WTC11 (cell line): ENCODE measurements around the gene IGFBP4. TPM values are rescaled to one million over a fixed set of nuclear protein-coding genes. Genes with fewer than 3 reads are reported as not detected.

Experiments used
- ATAC-seq: fragments of 200-7000 bp; cut with Tn5 transposase; 2 replicates; pipeline ENCODE4 v1.10.0; 2021; ENCODE audit warnings: mild to moderate bottlenecking, moderate library complexity
- CTCF ChIA-PET: fragments of 300-600 bp; sonication (Branson Sonifier 250); formaldehyde crosslinking; loops from one replicate; lab custom pipeline; 2021; ENCODE audit warnings: antibody characterized with exemption; lab: Charles Lee
- POLR2A ChIA-PET: fragments of 350-600 bp; sonication (Branson Sonifier 250); formaldehyde crosslinking; loops from one replicate; lab custom pipeline; 2021; ENCODE audit warnings: antibody characterized with exemption; lab: Charles Lee
- DNase-seq: peaks from one replicate; pipeline ENCODE4 v3.0.0; 2021; ENCODE audit warnings: low spot score
- H3K27ac Mint-ChIP-seq: 2 replicates; pipeline ENCODE4 v1.8.0; 2021; ENCODE audit warnings: mixed read lengths
- H3K27me3 Mint-ChIP-seq: 2 replicates; pipeline ENCODE4 v1.8.0; 2021; ENCODE audit warnings: low read depth, mild to moderate bottlenecking, moderate library complexity, mixed read lengths
- H3K36me3 Mint-ChIP-seq: 2 replicates; pipeline ENCODE4 v1.8.0; 2021; ENCODE audit warnings: mixed read lengths
- H3K4me1 Mint-ChIP-seq: 2 replicates; pipeline ENCODE4 v1.8.0; 2022; ENCODE audit warnings: mixed read lengths
- H3K4me3 Mint-ChIP-seq: 2 replicates; pipeline ENCODE4 v1.8.0; 2021; ENCODE audit warnings: mild to moderate bottlenecking, moderate library complexity, mixed read lengths
- H3K9me3 Mint-ChIP-seq: 2 replicates; pipeline ENCODE4 v1.8.0; 2021; ENCODE audit warnings: mixed read lengths
- AR ChIP-seq: fragments of 250-450 bp; sonication (Bioruptor Pico); IDR thresholded peaks from 2 replicates; pipeline ENCODE4 v1.9.0; 2021; ENCODE audit warnings: mild to moderate bottlenecking
- ATF1 ChIP-seq: sonication (generic); formaldehyde crosslinking; IDR thresholded peaks from 2 replicates; pipeline ENCODE4 v1.8.1; 2023; ENCODE audit warnings: mild to moderate bottlenecking, moderate library complexity, missing genetic modification reagents
- ATF2 ChIP-seq: sonication (generic); formaldehyde crosslinking; IDR thresholded peaks from 2 replicates; pipeline ENCODE4 v1.8.1; 2022; ENCODE audit warnings: low read depth, missing genetic modification reagents, borderline replicate concordance
- CREB1 ChIP-seq: sonication (generic); formaldehyde crosslinking; IDR thresholded peaks from 2 replicates; pipeline ENCODE4 v1.8.0; 2023; ENCODE audit warnings: mild to moderate bottlenecking, missing genetic modification reagents
- CREM ChIP-seq: sonication (generic); formaldehyde crosslinking; IDR thresholded peaks from 2 replicates; pipeline ENCODE4 v1.8.1; 2022; ENCODE audit warnings: mild to moderate bottlenecking, missing genetic modification reagents, moderate library complexity
- ELF4 ChIP-seq: sonication (generic); formaldehyde crosslinking; IDR thresholded peaks from 2 replicates; pipeline ENCODE4 v1.8.1; 2022; ENCODE audit warnings: low read depth, mild to moderate bottlenecking, moderate library complexity, missing genetic modification reagents
- ESRRA ChIP-seq: sonication (generic); formaldehyde crosslinking; IDR thresholded peaks from 2 replicates; pipeline ENCODE4 v1.8.1; 2022; ENCODE audit warnings: mild to moderate bottlenecking, missing genetic modification reagents, borderline replicate concordance
- FOXJ3 ChIP-seq: sonication (generic); formaldehyde crosslinking; IDR thresholded peaks from 2 replicates; pipeline ENCODE4 v1.9.0; 2021; ENCODE audit warnings: missing genetic modification reagents, mild to moderate bottlenecking, borderline replicate concordance
- FOXK1 ChIP-seq: sonication (generic); formaldehyde crosslinking; IDR thresholded peaks from 2 replicates; pipeline ENCODE4 v1.8.0; 2022; ENCODE audit warnings: mild to moderate bottlenecking, moderate library complexity, missing genetic modification reagents
- FOXP1 ChIP-seq: sonication (generic); formaldehyde crosslinking; IDR thresholded peaks from 2 replicates; pipeline ENCODE4 v1.8.0; 2022; ENCODE audit warnings: missing genetic modification reagents, mild to moderate bottlenecking, moderate library complexity, borderline replicate concordance
- GRHL2 ChIP-seq: fragments of 250-450 bp; sonication (Bioruptor Pico); IDR thresholded peaks from 2 replicates; pipeline ENCODE4 v1.8.0; 2022; ENCODE audit warnings: mild to moderate bottlenecking, moderate library complexity; ENCODE audit not compliant: insufficient replicate concordance, severe bottlenecking
- GTF2I ChIP-seq: fragments of 250-450 bp; sonication (Bioruptor Pico); conservative IDR thresholded peaks from 2 replicates; pipeline ENCODE4 v1.4.0; 2021; ENCODE audit warnings: mild to moderate bottlenecking
- HMGXB4 ChIP-seq: sonication (generic); formaldehyde crosslinking; IDR thresholded peaks from 2 replicates; pipeline ENCODE4 v1.8.1; 2023; ENCODE audit warnings: mild to moderate bottlenecking, moderate library complexity, missing genetic modification reagents
- KAT7 ChIP-seq: sonication (generic); formaldehyde crosslinking; IDR thresholded peaks from 2 replicates; pipeline ENCODE4 v1.8.1; 2023; ENCODE audit warnings: missing genetic modification reagents, mild to moderate bottlenecking, borderline replicate concordance
- MXD4 ChIP-seq: fragments of 250-450 bp; sonication (Bioruptor Pico); IDR thresholded peaks from 2 replicates; pipeline ENCODE4 v1.8.0; 2021; ENCODE audit warnings: mild to moderate bottlenecking, moderate library complexity, borderline replicate concordance
- PRRX2 ChIP-seq: fragments of 250-450 bp; sonication (Bioruptor Pico); IDR thresholded peaks from 2 replicates; pipeline ENCODE4 v1.8.0; 2021; ENCODE audit warnings: mild to moderate bottlenecking
- RELA ChIP-seq: sonication (generic); formaldehyde crosslinking; IDR thresholded peaks from 2 replicates; pipeline ENCODE4 v1.8.1; 2022; ENCODE audit warnings: missing genetic modification reagents, mild to moderate bottlenecking, borderline replicate concordance
- SOX15 ChIP-seq: fragments of 250-450 bp; sonication (Bioruptor Pico); IDR thresholded peaks from 2 replicates; pipeline ENCODE4 v1.9.0; 2021; ENCODE audit warnings: mild to moderate bottlenecking
- ZBTB21 ChIP-seq: sonication (generic); formaldehyde crosslinking; IDR thresholded peaks from 2 replicates; pipeline ENCODE4 v1.8.1; 2023; ENCODE audit warnings: mild to moderate bottlenecking, missing genetic modification reagents, borderline replicate concordance
- ZMAT4 ChIP-seq: fragments of 250-450 bp; sonication (Bioruptor Pico); IDR thresholded peaks from 2 replicates; pipeline ENCODE4 v1.9.0; 2021; ENCODE audit warnings: mild to moderate bottlenecking
- ZNF121 ChIP-seq: sonication (generic); formaldehyde crosslinking; IDR thresholded peaks from 2 replicates; pipeline ENCODE4 v1.8.0; 2023; ENCODE audit warnings: missing genetic modification reagents
- ZNF232 ChIP-seq: sonication (generic); formaldehyde crosslinking; IDR thresholded peaks from 2 replicates; pipeline ENCODE4 v1.8.0; 2022; ENCODE audit warnings: mild to moderate bottlenecking, missing genetic modification reagents
- ZNF263 ChIP-seq: sonication (generic); formaldehyde crosslinking; IDR thresholded peaks from 2 replicates; pipeline ENCODE4 v1.8.1; 2022; ENCODE audit warnings: low read depth, mild to moderate bottlenecking, moderate library complexity, missing genetic modification reagents
- ZNF416 ChIP-seq: fragments of 250-450 bp; sonication (Bioruptor Pico); IDR thresholded peaks from 2 replicates; pipeline ENCODE4 v1.9.0; 2021; ENCODE audit warnings: mild to moderate bottlenecking, inconsistent platforms
- ZNF671 ChIP-seq: fragments of 250-450 bp; sonication (Bioruptor Pico); IDR thresholded peaks from 2 replicates; pipeline ENCODE4 v1.8.0; 2021; ENCODE audit warnings: mild to moderate bottlenecking
- total RNA-seq: library from RNA; stranded (reverse); gene quantifications from 3 replicates; pipeline ENCODE4 v1.2.3, GENCODE V29; 2021

IGFBP4 gene
- total RNA-seq, 1 experiment from 2014 or later = 172 TPM

GRCh38 chr17:40472733-40473452, 29.6 kb downstream of the IGFBP4 start:
- peaks cover 33% of the 10 kb centered on the region for H3K4me1 Mint-ChIP-seq
- ATAC-seq (no peak), DNase-seq (no peak)
- CTCF ChIA-PET = interaction anchor here (0.7 to 10.1 kb wide), 5 partner anchors 26 to 1666 kb away, joined by 3 to 293 read pairs (median 3); partner anchors contain the start of gene IGFBP4
- POLR2A ChIA-PET = no interaction called here
- TF ChIP-seq ELF4 (CRISPR knock-in tag) = no peak
- TF ChIP-seq RELA (CRISPR knock-in tag) = no peak
- no peak for TF ChIP-seq FOXP1
- TF ChIP-seq CREM (CRISPR knock-in tag) = no peak
- TF ChIP-seq SOX15 (CRISPR knock-in tag) = no peak
- TF ChIP-seq FOXK1 (CRISPR knock-in tag) = no peak
- TF ChIP-seq GRHL2 (CRISPR knock-in tag) = no peak
- TF ChIP-seq GTF2I (CRISPR knock-in tag) = no peak
- TF ChIP-seq ATF2 (CRISPR knock-in tag) = no peak
- no peak for TF ChIP-seq CREB1
- TF ChIP-seq AR = no peak
- no peak for TF ChIP-seq ZNF416 (CRISPR knock-in tag)
- no peak for TF ChIP-seq PRRX2 (CRISPR knock-in tag)
- TF ChIP-seq KAT7 (CRISPR knock-in tag) = no peak
- no peak for TF ChIP-seq ESRRA (CRISPR knock-in tag)
- no peak overlapping the region for H3K4me3 Mint-ChIP-seq
- peaks cover 6% of the 10 kb centered on the region for H3K27me3 Mint-ChIP-seq
- H3K36me3 Mint-ChIP-seq = peaks cover 20% of the 10 kb centered on the region
- H3K9me3 Mint-ChIP-seq = peaks cover 15% of the 10 kb centered on the region
- no peak overlapping the region for H3K27ac Mint-ChIP-seq

GRCh38 chr17:40473573-40474365, 30.5 kb downstream of the IGFBP4 start:
- TF ChIP-seq SOX15 (CRISPR knock-in tag) = no peak
- TF ChIP-seq HMGXB4 (CRISPR knock-in tag) = no peak
- TF ChIP-seq ATF1 (CRISPR knock-in tag) = no peak
- TF ChIP-seq MXD4 (CRISPR knock-in tag) = no peak
- TF ChIP-seq ZBTB21 = no peak
- TF ChIP-seq ZMAT4 (CRISPR knock-in tag) = no peak
- TF ChIP-seq ZNF671 (CRISPR knock-in tag) = no peak
- no peak for TF ChIP-seq ZNF232 (CRISPR knock-in tag)
- TF ChIP-seq FOXJ3 (CRISPR knock-in tag) = no peak
- TF ChIP-seq ZNF263 (CRISPR knock-in tag) = no peak
- no peak for TF ChIP-seq ZNF121 (CRISPR knock-in tag)

More at GRCh38 chr17:40473573-40474365, 30.5 kb downstream of the IGFBP4 start:
- CTCF ChIA-PET = interaction anchor here (1.4 to 10.1 kb wide), 4 partner anchors 26 to 60 kb away, joined by 4 to 293 read pairs (median 121); partner anchors contain the start of genes IGFBP4 and TOP2A
- DNase-seq (no peak), ATAC-seq (no peak)
- Mint-ChIP-seq H3K27ac (no peak overlapping the region), H3K36me3 (peaks cover 20% of the 10 kb centered on the region), H3K27me3 (peaks cover 6% of the 10 kb centered on the region), H3K9me3 (peaks cover 15% of the 10 kb centered on the region), H3K4me3 (no peak overlapping the region), H3K4me1 (peaks cover 33% of the 10 kb centered on the region)
- POLR2A ChIA-PET = no interaction called here
